CD14-positive monocyte (primary cell): ENCODE data around the gene ZNF662. TPM values are rescaled to one million over a fixed set of nuclear protein-coding genes. Genes with fewer than 3 reads are reported as not detected.

Experiments
- DNase-seq, 3 donors: peaks; one replicate each; pipeline ENCODE4 v3.0.0-alpha.2; 2011 to 2022
- H2AFZ ChIP-seq: 2 replicates; pipeline ENCODE4 v1.6.0; 2012; ENCODE audit warnings: mild to moderate bottlenecking, low read depth, low read length, inconsistent platforms; ENCODE audit not compliant: insufficient read depth, poor library complexity, severe bottlenecking
- H3K27ac ChIP-seq, 2 donors: 1 replicate in 1 of 2; 2 replicates in 1 of 2; pipeline ENCODE4 v1.5.1; 2012 to 2013; ENCODE audit warnings: low read length in 2 of 2, control low read depth in 1 of 2, inconsistent platforms in 1 of 2, low read depth in 1 of 2, mild to moderate bottlenecking in 1 of 2
- H3K27me3 ChIP-seq, 2 donors: one replicate each; pipeline versions ENCODE4 v1.6.0 to v1.6.1; 2011 to 2013; ENCODE audit warnings: low read length in 2 of 2; ENCODE audit not compliant: control insufficient read depth in 2 of 2, insufficient read depth in 2 of 2
- H3K36me3 ChIP-seq, 2 donors: replicated peaks in 1 of 2; 1 replicate in 1 of 2; 2 replicates in 1 of 2; pipeline versions ENCODE4 v1.5.1 to v1.6.1; 2012 to 2013; ENCODE audit warnings: low read length in 2 of 2, control low read depth in 1 of 2, inconsistent platforms in 1 of 2, mild to moderate bottlenecking in 1 of 2; ENCODE audit not compliant: insufficient read depth in 2 of 2, control insufficient read depth in 1 of 2
- H3K4me1 ChIP-seq, 2 donors: 1 replicate in 1 of 2; 2 replicates in 1 of 2; pipeline versions ENCODE4 v1.5.1 to v1.6.1; 2012 to 2013; ENCODE audit warnings: low read length in 2 of 2, control low read depth in 1 of 2, inconsistent platforms in 1 of 2, mild to moderate bottlenecking in 1 of 2, moderate library complexity in 1 of 2; ENCODE audit not compliant: insufficient read depth in 2 of 2, control insufficient read depth in 1 of 2
- H3K4me2 ChIP-seq: replicated peaks from 2 replicates; pipeline ENCODE3; 2012; ENCODE audit warnings: low read length, moderate library complexity, mild to moderate bottlenecking; ENCODE audit not compliant: poor library complexity, severe bottlenecking; ENCODE audit errors: extremely low read depth
- H3K4me3 ChIP-seq, 3 experiments: fragments of 200-600 bp in 1 of 3; sonication (generic) in 1 of 3; replicated peaks in 1 of 3; 1 replicate in 2 of 3; 2 replicates in 1 of 3; pipeline ENCODE4 v1.5.1; 2011 to 2013; ENCODE audit warnings: low read length in 3 of 3, mild to moderate bottlenecking in 3 of 3, control low read depth in 2 of 3, low read depth in 2 of 3, inconsistent platforms in 1 of 3, moderate library complexity in 1 of 3
- H3K79me2 ChIP-seq: 2 replicates; pipeline ENCODE4 v1.6.0; 2012; ENCODE audit warnings: mild to moderate bottlenecking, control low read depth, inconsistent platforms, low read length, moderate library complexity; ENCODE audit not compliant: insufficient read depth
- H3K9ac ChIP-seq: 2 replicates; pipeline ENCODE4 v1.6.0; 2017; ENCODE audit warnings: low read length, mild to moderate bottlenecking; ENCODE audit not compliant: insufficient read depth, poor library complexity, severe bottlenecking
- H3K9me3 ChIP-seq, 2 donors: replicated peaks in 1 of 2; 1 replicate in 1 of 2; 2 replicates in 1 of 2; pipeline versions ENCODE4 v1.5.1 to v1.6.1; 2012 to 2013; ENCODE audit warnings: low read length in 2 of 2, control low read depth in 1 of 2; ENCODE audit not compliant: control insufficient read depth in 1 of 2, insufficient read depth in 1 of 2
- H4K20me1 ChIP-seq: 2 replicates; pipeline ENCODE4 v1.6.0; 2012; ENCODE audit warnings: mild to moderate bottlenecking, low read length, control low read depth, moderate library complexity; ENCODE audit not compliant: insufficient read depth
- H3K27ac Mint-ChIP-seq, 7 donors: one replicate each; pipeline ENCODE4 v1.8.0; 2020; ENCODE audit warnings: mild to moderate bottlenecking in 7 of 7, mixed read lengths in 7 of 7, moderate library complexity in 6 of 7, inconsistent platforms in 2 of 7
- H3K27me3 Mint-ChIP-seq, 3 donors: one replicate each; pipeline ENCODE4 v1.8.0; 2021 to 2022; ENCODE audit warnings: low read depth in 3 of 3, mild to moderate bottlenecking in 3 of 3, mixed read lengths in 3 of 3, moderate library complexity in 3 of 3, inconsistent platforms in 1 of 3
- H3K36me3 Mint-ChIP-seq, 2 donors: one replicate each; pipeline ENCODE4 v1.8.0; 2020; ENCODE audit warnings: mixed read lengths in 2 of 2, inconsistent platforms in 1 of 2, mild to moderate bottlenecking in 1 of 2
- H3K4me1 Mint-ChIP-seq: one replicate; pipeline ENCODE4 v1.8.0; 2020; ENCODE audit warnings: mild to moderate bottlenecking, mixed read lengths
- H3K4me3 Mint-ChIP-seq, 2 donors: one replicate each; pipeline ENCODE4 v1.8.0; 2020; ENCODE audit warnings: mild to moderate bottlenecking in 2 of 2, mixed read lengths in 2 of 2, moderate library complexity in 1 of 2
- H3K9me3 Mint-ChIP-seq, 7 donors: one replicate each; pipeline ENCODE4 v1.8.0; 2020 to 2022; ENCODE audit warnings: mixed read lengths in 7 of 7, mild to moderate bottlenecking in 6 of 7, moderate library complexity in 6 of 7, inconsistent platforms in 2 of 7
- CTCF ChIP-seq: fragments of 200-600 bp; IDR thresholded peaks from one replicate; pipeline ENCODE4 v1.8.0; 2022; ENCODE audit warnings: antibody characterized with exemption, mild to moderate bottlenecking
- WGBS: methylation state at CpG from one replicate; pipeline ENCODE4 v1.1.5; 2013; ENCODE audit warnings: missing lambda C conversion rate; ENCODE audit not compliant: insufficient coverage; 5-methylcytosine and 5-hydroxymethylcytosine counted together
- intact Hi-C, 2 donors: fragments of 100-400 bp; cut with micrococcal nuclease; formaldehyde crosslinking; loops; one replicate each; pipeline versions ENCODE4 v1.15.0 to v1.15.1; 2023
- polyA plus RNA-seq, 3 donors: library from polyadenylated mRNA; depleted of rRNA in 1 of 3; unstranded in 2 of 3; stranded (reverse) in 1 of 3; fragments of 300-500 nt in 2 of 3; fragments of >200 nt in 1 of 3; fragmentation: Illumina TruSeq in 2 of 3; gene quantifications; 1 replicate in 2 of 3; 2 replicates in 1 of 3; pipeline ENCODE4 v1.2.3, GENCODE V29; 2012 to 2021

The ZNF662 gene
- polyA plus RNA-seq, 3 donors, result 0.09 TPM; not detected in 2

- no peaks in the 10 kb centered on the region for H4K20me1 ChIP-seq
- peaks cover 0 to 3% (median 0%) of the 10 kb centered on the region in 7 donors for H3K9me3 Mint-ChIP-seq
- H2AFZ ChIP-seq, result no peak overlapping the region
- H3K27ac Mint-ChIP-seq, result no peak overlapping the region
- DNase-seq, result no peak
- H3K4me3 ChIP-seq, result no peak overlapping the region
- no peak overlapping the region for H3K4me2 ChIP-seq
- no peaks in the 10 kb centered on the region for H3K36me3 ChIP-seq
- 94% methylated on average over 2 of the region's 3 CpGs for WGBS
- no peaks in the 10 kb centered on the region for H3K4me1 Mint-ChIP-seq
- H3K79me2 ChIP-seq, result no peaks in the 10 kb centered on the region
- TF ChIP-seq CTCF, result no peak
- no peaks in the 10 kb centered on the region for H3K9me3 ChIP-seq
- H3K27me3 Mint-ChIP-seq, result peaks cover 2 to 5% (median 3%) of the 10 kb centered on the region in 3 donors
- no peak overlapping the region for H3K27ac ChIP-seq
- H3K27me3 ChIP-seq, result no peaks in the 10 kb centered on the region
- H3K4me1 ChIP-seq, result no peaks in the 10 kb centered on the region
- intact Hi-C loops, result no loop called here
- H3K4me3 Mint-ChIP-seq, result no peak overlapping the region
- H3K9ac ChIP-seq, result no peak overlapping the region
- no peaks in the 10 kb centered on the region for H3K36me3 Mint-ChIP-seq
Observed at GRCh38 chr3:42887084-42887483, 18.9 kb upstream of the ZNF662 start.

- H3K36me3 ChIP-seq, result no peaks in the 10 kb centered on the region
- no peak overlapping the region for H3K27ac ChIP-seq
- intact Hi-C loops, result no loop called here
- no peak overlapping the region for H3K4me2 ChIP-seq
- no peaks in the 10 kb centered on the region for H3K9me3 ChIP-seq
- no peak for DNase-seq
- Mint-ChIP-seq H3K27me3 (peaks cover 3 to 12% (median 4%) of the 10 kb centered on the region in 3 donors), H3K9me3 (peaks cover 0 to 3% (median 0%) of the 10 kb centered on the region in 7 donors), H3K4me3 (no peak overlapping the region), H3K36me3 (no peaks in the 10 kb centered on the region), H3K4me1 (peaks cover 2% of the 10 kb centered on the region), H3K27ac (no peak overlapping the region)
- no peaks in the 10 kb centered on the region for H3K4me1 ChIP-seq
- H2AFZ ChIP-seq, result no peak overlapping the region
- H3K4me3 ChIP-seq, result no peak overlapping the region
- no peaks in the 10 kb centered on the region for H3K79me2 ChIP-seq
- TF ChIP-seq CTCF, result no peak
- H4K20me1 ChIP-seq, result no peaks in the 10 kb centered on the region
- no peak overlapping the region for H3K9ac ChIP-seq
- no CpG with 5 or more reads among the region's 2 CpGs for WGBS
- no peaks in the 10 kb centered on the region for H3K27me3 ChIP-seq
Observed at GRCh38 chr3:42891042-42891441, 14.9 kb upstream of the ZNF662 start.
